ENCODE measurements around the gene ID3.
A peak's percentile ranks its signal among the peaks of the same experiment; 100 is the strongest.

Gene ID3

GRCh38 chr1:23524716-23525401 lies 34.4 kb downstream of the ID3 start:
- H3K9me3 ChIP-seq (ENCODE audit: control insufficient read depth, insufficient read depth, low read length): no peaks in the 10 kb centered on the region
- peaks cover 98% of the 10 kb centered on the region for H3K36me3 ChIP-seq (ENCODE audit: control insufficient read depth, low read length)
- H3K4me2 ChIP-seq (ENCODE audit: low read length): peak overlapping the region; percentile 95
- no peaks in the 10 kb centered on the region for H3K27me3 ChIP-seq (ENCODE audit: control insufficient read depth, low read length)
- H3F3A ChIP-seq (ENCODE audit: control insufficient read depth, insufficient read depth): peaks cover 48% of the 10 kb centered on the region
- H3K79me2 ChIP-seq (ENCODE audit: control insufficient read depth, low read length): peaks cover 97% of the 10 kb centered on the region
- TF ChIP-seq EZH2phosphoT487 (IDR thresholded peaks at IDR 0.05; ENCODE audit: borderline replicate concordance, low read length) (no peak), CTCF (IDR thresholded peaks at IDR 0.05; ENCODE audit: low read depth, low read length, poor library complexity, severe bottlenecking) (no peak)
- no peaks in the 10 kb centered on the region for H3K9me2 ChIP-seq (replicated peaks; ENCODE audit: control insufficient read depth, low read length)
- peak overlapping the region; percentile 84 for H3K4me3 ChIP-seq (ENCODE audit: low read length)
- peaks cover 27% of the 10 kb centered on the region; the same call in 1 of the 2 replicates for H4K20me1 ChIP-seq (ENCODE audit: control insufficient read depth, insufficient read depth, low read depth, low read length)
- peaks cover 59% of the 10 kb centered on the region for H3K4me1 ChIP-seq (ENCODE audit: control insufficient read depth, low read length)
- peak overlapping the region; percentile 99 for H3K27ac ChIP-seq (ENCODE audit: low read depth, low read length)

- Histone ChIP-seq H3K4me1 (ENCODE audit: control insufficient read depth, low read length) (peaks cover 58% of the 10 kb centered on the region), H3K79me2 (ENCODE audit: control insufficient read depth, low read length) (peaks cover 95% of the 10 kb centered on the region), H3K36me3 (ENCODE audit: control insufficient read depth, low read length) (peaks cover 98% of the 10 kb centered on the region), H4K20me1 (ENCODE audit: control insufficient read depth, insufficient read depth, low read depth, low read length) (peaks cover 27% of the 10 kb centered on the region; the same call in 1 of the 2 replicates), H3F3A (ENCODE audit: control insufficient read depth, insufficient read depth) (peaks cover 44% of the 10 kb centered on the region), H3K9me2 (replicated peaks; ENCODE audit: control insufficient read depth, low read length) (no peaks in the 10 kb centered on the region), H3K27me3 (ENCODE audit: control insufficient read depth, low read length) (no peaks in the 10 kb centered on the region), H3K27ac (ENCODE audit: low read depth, low read length) (peak overlapping the region; percentile 99), H3K4me3 (ENCODE audit: low read length) (peak overlapping the region; percentile 84), H3K4me2 (ENCODE audit: low read length) (peak overlapping the region; percentile 95), H3K9me3 (ENCODE audit: control insufficient read depth, insufficient read depth, low read length) (no peaks in the 10 kb centered on the region)
- TF ChIP-seq CTCF (IDR thresholded peaks at IDR 0.05; ENCODE audit: low read depth, low read length, poor library complexity, severe bottlenecking) (no peak), EZH2phosphoT487 (IDR thresholded peaks at IDR 0.05; ENCODE audit: borderline replicate concordance, low read length) (no peak)
Measured at GRCh38 chr1:23524163-23524562, 35.1 kb downstream of the ID3 start.

GRCh38 chr1:23522244-23522982 lies 36.9 kb downstream of the ID3 start:
- no peak overlapping the region for H3K4me3 ChIP-seq (ENCODE audit: low read length)
- H3K79me2 ChIP-seq (ENCODE audit: control insufficient read depth, low read length): peaks cover 90% of the 10 kb centered on the region
- peak overlapping the region; percentile 99 for H3K27ac ChIP-seq (ENCODE audit: low read depth, low read length)
- H3K36me3 ChIP-seq (ENCODE audit: control insufficient read depth, low read length): peaks cover 96% of the 10 kb centered on the region
- no peaks in the 10 kb centered on the region for H3K9me3 ChIP-seq (ENCODE audit: control insufficient read depth, insufficient read depth, low read length)
- H3K4me1 ChIP-seq (ENCODE audit: control insufficient read depth, low read length): peaks cover 41% of the 10 kb centered on the region
- H3K9me2 ChIP-seq (replicated peaks; ENCODE audit: control insufficient read depth, low read length): no peaks in the 10 kb centered on the region
- peaks cover 34% of the 10 kb centered on the region for H3F3A ChIP-seq (ENCODE audit: control insufficient read depth, insufficient read depth)
- H3K27me3 ChIP-seq (ENCODE audit: control insufficient read depth, low read length): no peaks in the 10 kb centered on the region
- H3K4me2 ChIP-seq (ENCODE audit: low read length): no peak overlapping the region
- TF ChIP-seq CTCF (IDR thresholded peaks at IDR 0.05; ENCODE audit: low read depth, low read length, poor library complexity, severe bottlenecking) (no peak), EZH2phosphoT487 (IDR thresholded peaks at IDR 0.05; ENCODE audit: borderline replicate concordance, low read length) (no peak)
- peaks cover 32% of the 10 kb centered on the region; the same call in 1 of the 2 replicates for H4K20me1 ChIP-seq (ENCODE audit: control insufficient read depth, insufficient read depth, low read depth, low read length)
